Measurements from ENCODE around the gene PALM. TPM values are rescaled to one million over a fixed set of nuclear protein-coding genes. Genes with fewer than 3 reads are reported as not detected.

The PALM gene
- total RNA-seq, 1 experiment from 2014 or later, result 18.5 TPM

- Histone ChIP-seq H3K9me3 (ENCODE audit: control insufficient read depth, low read depth, low read length) (no peaks in the 10 kb centered on the region), H2BK15ac (ENCODE audit: low read depth, low read length) (no peak overlapping the region), H2BK5ac (ENCODE audit: insufficient read length, low read length) (no peak overlapping the region), H3K79me1 (ENCODE audit: insufficient read depth, low read depth, low read length, poor library complexity, severe bottlenecking) (no peaks in the 10 kb centered on the region), H4K8ac (replicated peaks; ENCODE audit: insufficient read length, low read depth, low read length) (no peak overlapping the region), H3T11ph (ENCODE audit: low read length) (no peak overlapping the region), H2BK20ac (ENCODE audit: low read depth, low read length, poor library complexity, severe bottlenecking) (no peak overlapping the region), H3K56ac (ENCODE audit: insufficient read length, low read depth, low read length) (no peak overlapping the region), H2BK120ac (ENCODE audit: low read depth, low read length, poor library complexity, severe bottlenecking) (no peak overlapping the region), H3K4ac (ENCODE audit: low read depth, low read length) (no peak overlapping the region), H3K4me2 (ENCODE audit: insufficient read depth, insufficient read length, low read length) (no peak overlapping the region), H3K14ac (ENCODE audit: insufficient read depth, low read length) (no peak overlapping the region), H4K20me1 (ENCODE audit: control insufficient read depth, insufficient read depth, insufficient read length) (no peaks in the 10 kb centered on the region), H2BK12ac (ENCODE audit: insufficient read length, low read depth, low read length) (no peak overlapping the region), H4K5ac (ENCODE audit: insufficient read length, low read depth, low read length) (no peak overlapping the region), H3K27ac (ENCODE audit: insufficient read length, low read depth, low read length) (no peak overlapping the region), H2AFZ (ENCODE audit: low read length) (no peak overlapping the region), H3K18ac (ENCODE audit: insufficient read length, low read depth, low read length) (no peak overlapping the region), H3K27me3 (ENCODE audit: insufficient read depth, low read length) (no peaks in the 10 kb centered on the region; the same call in 1 of the 2 replicates), H3K79me2 (ENCODE audit: insufficient read depth, low read length) (no peaks in the 10 kb centered on the region), H3K4me1 (ENCODE audit: insufficient read depth, low read length) (no peaks in the 10 kb centered on the region), H3K9ac (ENCODE audit: extremely low read depth, insufficient read length, low read length) (no peak overlapping the region), H3K23ac (ENCODE audit: insufficient read length, low read depth, low read length) (no peak overlapping the region), H3K23me2 (ENCODE audit: insufficient read length, low read depth, low read length, poor library complexity, severe bottlenecking) (peaks cover 8% of the 10 kb centered on the region), H4K91ac (ENCODE audit: insufficient read length, low read depth, low read length) (no peak overlapping the region), H2AK5ac (ENCODE audit: insufficient read length, low read length) (no peak overlapping the region)
- Mint-ChIP-seq H3K4me3 (no peak overlapping the region), H3K36me3 (ENCODE audit: insufficient read depth in 1 of 3, low read depth in 3 of 3) (no peaks in the 10 kb centered on the region), H3K9me3 (no peaks in the 10 kb centered on the region), H3K4me1 (peaks cover 0 to 10% of the 10 kb centered on the region in 2 experiments; a peak in 2 of 4 replicates), H3K27me3 (ENCODE audit: low read depth) (peaks cover 48% of the 10 kb centered on the region), H3K27ac (no peak overlapping the region)
- DNase-seq, result no peak
- WGBS (ENCODE audit: extremely low coverage, insufficient read length, low lambda C conversion rate), result no CpG with 5 or more reads among the region's 15 CpGs
- no peak for TF ChIP-seq CTCF (conservative IDR thresholded peaks at IDR 0.05)
These were observed 31.5 kb upstream of the PALM start for GRCh38 chr19:677201-677600.
